NCI-H2171 treated with DMSO at 0.1 percent for 48 hours (cell line): ENCODE data around the gene GFAP.
A peak's percentile ranks its signal among the peaks of the same experiment; 100 is the strongest.

ENCODE experiments used
- DNase-seq: peaks from one replicate; lab custom pipeline; 2025; lab: John Stamatoyannopoulos, UW

The GFAP gene

DNA sequence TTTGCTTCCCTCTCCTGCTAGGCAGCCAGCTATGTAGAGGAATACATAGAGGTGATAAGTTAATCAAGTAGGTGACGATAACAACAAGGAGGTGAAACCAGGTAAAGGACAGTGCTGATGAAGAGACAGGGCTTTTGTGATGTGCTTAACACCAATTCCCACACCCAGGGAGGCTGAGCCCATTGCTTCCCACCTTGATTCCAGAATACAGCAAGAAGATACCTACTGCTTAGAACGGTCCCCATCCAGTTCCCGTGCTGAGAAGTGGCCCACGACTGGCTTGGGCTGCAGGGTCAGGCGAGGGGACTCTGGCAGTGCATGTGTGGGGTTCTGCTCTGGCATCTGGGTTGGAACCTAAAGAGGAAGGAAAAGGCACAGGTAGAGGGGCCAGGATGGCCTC lies 16.1 kb upstream of the GFAP start:
- no peak for DNase-seq

DNA sequence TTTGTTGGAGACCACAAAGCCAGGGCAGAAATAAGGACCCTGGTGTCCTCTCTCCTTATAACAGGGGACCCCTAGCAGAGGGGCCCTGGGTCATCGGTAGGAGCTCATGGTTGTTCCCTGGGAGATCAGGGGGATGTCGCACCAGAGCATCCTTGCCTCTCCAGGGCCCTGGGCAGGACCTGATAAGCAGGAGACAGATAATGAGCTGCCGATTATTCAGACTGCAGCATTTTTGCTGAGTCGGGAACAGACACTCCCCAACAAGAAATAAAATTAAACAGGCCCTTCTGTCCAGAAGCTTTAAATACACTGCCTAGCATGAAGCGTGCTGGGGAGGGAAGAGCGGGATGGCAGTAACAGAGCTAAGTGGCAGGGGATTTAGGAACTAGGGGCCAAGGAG lies 15.4 kb upstream of the GFAP start:
- DNase-seq = no peak

DNA sequence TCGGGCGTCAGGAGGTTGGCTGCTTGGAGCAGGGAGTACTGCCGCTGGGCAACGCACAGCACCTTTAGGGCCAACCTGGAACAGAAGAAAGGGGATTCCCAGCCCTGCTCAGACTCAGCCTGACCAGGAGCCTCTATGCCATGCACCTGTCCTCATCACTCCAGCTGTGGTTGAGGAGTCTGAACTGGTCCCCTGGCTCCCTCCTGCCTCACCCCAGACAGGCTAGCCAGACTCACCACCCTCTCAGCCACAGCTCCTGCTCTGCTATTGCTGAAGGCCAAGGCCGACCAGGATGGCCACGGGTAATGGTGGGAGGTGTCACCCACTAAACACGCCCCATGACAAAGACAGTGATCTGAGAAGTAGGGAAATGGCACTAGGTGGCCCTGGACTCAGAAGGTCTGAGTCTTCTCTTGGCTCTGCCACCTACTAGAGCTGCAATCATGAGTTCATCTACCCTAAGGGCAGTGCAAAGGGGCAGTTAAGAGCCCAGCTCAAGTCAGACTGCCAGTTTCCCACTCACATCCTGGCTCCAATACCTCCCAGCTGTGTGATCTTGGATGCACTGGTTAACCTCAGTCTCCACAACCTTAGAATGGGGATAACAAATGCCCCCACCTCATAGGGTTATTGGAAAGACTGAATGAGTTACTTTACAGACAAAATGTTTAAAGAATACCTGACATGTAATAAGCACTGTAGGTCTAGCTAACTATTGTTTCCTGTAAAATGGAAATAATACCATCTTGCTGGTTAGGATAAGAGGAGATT lies 13.8 kb upstream of the GFAP start:
- DNase-seq = no peak

DNA sequence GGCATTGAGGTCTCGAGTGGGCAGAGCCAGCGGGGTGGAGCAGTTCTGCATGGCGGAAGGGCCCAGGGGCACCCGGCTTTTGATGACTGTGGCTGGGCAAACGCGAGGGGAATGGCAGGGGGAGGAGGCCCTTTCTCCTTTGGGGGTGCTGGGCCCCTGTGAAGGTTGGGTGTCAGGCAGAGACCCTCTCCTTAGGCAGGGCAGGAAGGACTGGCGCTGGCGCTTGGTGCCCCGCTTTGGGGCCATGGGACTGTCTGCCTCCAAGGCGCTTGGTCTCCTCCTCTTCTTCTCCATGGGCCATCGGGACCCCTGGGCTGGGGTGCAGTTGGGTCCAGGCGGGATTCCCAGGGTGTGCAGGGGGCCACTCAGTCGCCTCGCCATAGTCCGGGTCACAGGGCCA lies 12.8 kb upstream of the GFAP start:
- no peak for DNase-seq

DNA sequence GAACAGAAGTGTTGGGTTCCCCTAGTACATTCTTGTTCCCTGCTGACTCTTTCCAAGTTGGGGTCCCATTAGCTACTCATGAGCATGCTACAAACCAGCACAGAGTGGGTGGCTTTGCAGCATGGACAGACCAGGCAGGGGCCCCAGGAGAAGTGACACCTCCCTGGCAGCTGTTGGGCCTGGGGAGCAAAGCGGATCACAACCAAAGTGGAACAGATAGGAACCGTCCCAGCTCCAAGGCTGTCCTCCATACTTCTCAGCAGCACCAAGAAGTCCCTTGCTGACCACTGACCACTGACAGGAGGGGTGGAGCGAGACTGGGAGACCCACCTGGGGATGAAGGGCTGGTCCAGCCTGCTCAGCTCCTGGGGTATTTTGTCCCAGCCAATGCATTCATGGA lies 12.4 kb upstream of the GFAP start:
- no peak for DNase-seq

DNA sequence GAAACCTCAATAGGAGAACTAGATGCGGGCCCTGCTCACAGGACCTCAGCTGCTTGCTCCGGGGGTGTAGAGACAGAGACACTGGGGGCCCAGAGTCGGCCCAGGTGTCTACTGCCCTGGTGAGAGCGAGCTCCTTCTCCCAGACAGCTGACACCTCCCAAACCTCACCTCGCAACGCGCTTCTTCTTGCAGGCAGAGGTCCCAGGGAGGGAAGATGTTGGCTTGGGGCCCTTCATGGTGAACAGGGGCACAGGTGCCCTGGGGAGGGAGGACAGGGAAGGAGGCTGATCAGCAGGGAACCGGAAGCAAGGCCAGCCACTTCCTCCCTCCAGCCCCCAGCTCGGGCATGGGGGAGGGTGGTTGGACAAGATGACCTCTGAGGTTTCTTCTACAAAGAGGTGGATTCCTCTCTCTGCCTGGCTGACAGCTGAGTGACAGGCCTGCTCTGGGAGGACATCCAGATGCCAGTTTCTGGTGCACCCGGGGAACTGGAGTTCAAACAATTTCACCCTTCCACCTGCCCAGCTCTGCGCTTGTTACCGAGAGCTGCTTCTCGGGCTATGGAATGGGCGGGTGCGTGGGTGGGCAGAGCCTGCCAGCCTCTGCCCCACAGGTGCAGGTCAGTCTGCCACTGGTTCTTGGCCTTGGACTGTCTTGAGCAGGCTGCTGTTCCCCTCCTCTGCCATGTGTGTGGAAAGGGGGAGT lies 11.7 kb upstream of the GFAP start:
- no peak for DNase-seq

DNA sequence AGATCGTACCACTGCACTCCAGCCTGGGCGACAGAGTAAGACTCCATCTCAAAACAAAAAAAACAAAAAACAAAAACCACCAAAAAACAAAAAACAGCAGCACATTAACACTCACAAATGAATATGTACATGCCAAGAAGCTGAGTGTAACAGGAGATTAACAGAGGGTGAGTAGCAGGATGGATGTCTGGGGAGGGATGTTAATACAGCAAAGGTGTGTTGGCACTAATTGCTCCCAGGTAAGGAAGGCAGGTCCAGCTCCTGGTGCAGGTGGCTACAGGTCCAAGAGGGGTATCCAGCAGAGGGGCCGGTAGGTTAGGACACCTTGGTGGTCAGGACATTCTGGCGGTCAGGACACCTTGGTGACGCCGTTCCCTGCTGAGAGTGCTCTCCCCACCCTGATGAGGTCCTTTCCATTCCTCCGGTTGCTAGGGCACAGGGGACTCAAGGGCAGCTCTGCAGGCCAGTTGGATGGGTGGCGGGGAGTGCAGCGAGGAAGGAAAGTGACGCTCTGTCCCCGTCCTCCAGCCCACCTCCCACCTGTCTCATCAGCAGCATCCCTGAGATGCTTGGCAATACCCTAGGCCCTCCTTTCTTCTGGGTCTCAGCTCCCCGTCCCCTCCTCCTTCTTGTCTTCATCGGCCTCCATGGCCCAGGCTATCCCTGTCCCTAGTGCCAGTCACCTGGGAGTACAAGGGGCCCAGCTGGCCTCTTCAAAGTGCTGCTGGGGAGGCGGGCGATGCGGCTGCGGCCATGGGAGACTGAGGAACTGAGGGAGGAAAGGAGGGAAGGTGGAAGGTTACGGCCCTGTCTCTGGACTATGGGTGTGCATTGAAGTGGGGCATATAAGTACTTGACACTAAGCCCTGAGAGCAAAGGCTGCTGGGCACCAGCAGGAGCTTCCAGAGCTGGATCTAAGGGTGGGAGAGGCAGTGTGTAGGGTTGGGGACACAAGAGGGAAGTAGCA lies 10.7 kb upstream of the GFAP start:
- DNase-seq = no peak

DNA sequence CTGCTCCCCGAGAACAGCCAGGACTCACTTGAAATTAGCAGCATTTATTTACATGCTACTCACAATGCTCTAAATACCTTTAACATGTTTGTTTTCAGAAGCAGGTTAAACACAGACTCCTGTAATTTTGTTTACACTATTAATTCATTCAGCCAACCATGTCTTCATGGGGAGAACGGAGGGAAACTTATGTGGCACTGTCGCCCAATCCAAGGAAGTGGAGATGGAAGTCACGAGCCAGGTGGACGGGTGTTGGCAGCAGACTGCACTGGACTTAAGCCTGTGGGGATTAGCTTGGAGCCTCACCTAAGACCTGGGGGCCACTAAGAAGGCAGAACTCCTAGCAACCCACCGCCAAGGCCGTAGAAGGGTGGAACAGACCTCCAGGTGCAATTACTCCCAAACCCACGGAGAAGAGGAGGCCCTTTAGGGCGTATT lies 8.8 kb upstream of the GFAP start:
- DNase-seq = peak; percentile 36

DNA sequence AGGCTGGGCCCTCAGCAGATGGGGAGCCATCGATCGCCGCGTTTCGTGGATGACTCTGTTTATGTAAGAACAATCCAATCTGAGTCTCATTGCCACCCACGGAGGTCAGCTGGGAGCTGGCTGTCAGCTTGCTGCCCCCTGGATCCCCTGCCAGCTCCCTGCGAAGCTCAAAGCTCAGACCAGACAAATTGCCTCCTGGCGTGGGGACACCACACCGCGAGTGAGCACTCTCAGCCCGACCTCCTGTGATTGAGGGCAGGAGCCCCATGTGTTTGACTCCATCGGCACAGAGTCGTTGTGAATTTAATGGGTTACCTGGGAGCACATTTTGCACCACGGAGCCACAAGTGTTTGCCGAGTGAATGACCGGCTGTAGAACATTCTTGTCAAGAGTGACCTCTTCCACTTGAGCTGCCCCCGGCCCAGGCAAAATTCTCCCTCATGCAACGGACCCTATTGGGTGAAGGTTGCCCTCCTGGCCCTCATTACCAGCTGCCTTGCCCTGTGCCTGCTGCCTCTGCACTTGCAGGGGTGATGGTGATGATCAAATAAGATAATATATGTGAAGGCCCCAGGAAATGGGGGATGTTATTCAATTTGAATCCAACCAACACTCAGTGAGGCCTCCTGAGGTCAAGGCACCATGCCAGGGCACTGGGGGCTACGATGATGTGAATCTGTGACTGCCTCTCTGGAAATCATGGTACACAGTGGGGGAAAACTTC lies 7.6 kb upstream of the GFAP start:
- no peak for DNase-seq

DNA sequence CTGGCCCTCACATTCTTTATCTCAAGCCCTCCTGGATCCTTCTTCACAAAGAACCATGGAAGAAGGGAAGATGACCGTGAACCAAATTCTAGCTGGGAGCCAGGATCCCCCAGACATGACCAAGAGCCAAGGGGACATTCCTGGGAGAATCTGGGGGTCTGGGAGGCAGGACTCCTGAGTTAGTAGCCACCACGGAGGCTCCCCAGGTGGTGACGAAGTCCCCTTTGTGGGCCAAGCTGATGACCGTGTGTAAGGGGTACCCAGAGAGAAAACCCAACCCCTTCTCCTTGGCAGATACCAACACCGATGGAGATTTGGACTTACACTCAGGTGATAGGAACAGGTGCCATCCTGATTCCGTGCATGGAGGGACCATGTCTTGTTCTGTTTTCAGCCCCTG lies 6.8 kb upstream of the GFAP start:
- no peak for DNase-seq

DNA sequence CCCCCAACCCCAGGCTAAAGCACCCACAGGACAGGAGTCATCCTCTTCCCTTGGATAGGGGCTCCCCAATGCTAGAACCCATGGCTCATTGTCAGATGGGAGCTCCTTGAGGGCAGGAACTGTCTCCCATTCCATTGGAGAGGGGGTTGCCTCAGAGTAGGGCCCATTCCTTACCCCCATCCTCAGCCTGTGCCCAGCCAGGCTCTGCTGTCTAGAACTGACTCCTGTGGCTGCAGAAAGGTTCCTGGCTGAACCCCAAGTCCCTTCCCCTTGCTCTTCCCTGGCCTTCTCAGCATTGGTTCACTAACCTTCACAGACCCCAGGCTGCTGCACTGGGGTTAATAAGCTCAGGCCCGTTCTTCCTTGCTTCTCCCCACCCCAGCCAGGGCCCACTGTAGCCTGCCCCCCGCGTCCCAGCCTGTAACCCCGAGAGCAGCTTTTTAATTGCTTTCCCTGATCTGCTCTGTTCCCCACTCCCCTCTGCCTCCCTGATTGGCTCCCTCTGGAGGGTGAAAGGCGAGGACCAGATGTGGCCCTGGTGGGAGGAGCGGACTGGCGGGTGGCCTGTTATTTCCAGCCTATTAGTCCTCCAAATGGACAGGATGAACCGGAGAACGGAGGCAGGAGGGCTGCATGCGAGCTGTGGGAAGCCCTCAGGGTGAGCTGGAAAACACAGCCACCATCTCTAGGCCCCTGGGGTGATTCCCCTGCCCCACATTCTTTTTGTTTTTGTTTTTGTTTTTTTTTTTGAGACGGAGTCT lies 6.0 kb upstream of the GFAP start:
- DNase-seq = peak; percentile 86

DNA sequence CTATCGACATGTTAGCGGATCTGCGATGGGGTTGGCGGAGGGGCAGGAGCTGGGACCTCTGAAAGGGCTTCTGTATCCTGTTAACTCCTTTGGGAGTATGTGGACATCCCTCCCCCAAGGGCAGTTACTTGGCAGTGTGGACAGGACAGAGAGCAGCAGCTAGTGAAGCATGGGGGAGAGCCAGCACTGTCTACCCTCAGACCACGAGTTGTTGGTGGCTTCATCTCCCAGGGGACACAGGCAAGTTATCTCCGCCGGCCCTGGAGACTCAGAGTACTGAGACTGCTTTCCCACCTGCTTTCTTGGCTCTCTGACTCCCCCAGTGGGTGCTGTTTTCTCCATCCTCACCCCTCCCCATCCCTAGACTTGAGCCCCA lies 5.3 kb upstream of the GFAP start:
- DNase-seq = peak; percentile 21

DNA sequence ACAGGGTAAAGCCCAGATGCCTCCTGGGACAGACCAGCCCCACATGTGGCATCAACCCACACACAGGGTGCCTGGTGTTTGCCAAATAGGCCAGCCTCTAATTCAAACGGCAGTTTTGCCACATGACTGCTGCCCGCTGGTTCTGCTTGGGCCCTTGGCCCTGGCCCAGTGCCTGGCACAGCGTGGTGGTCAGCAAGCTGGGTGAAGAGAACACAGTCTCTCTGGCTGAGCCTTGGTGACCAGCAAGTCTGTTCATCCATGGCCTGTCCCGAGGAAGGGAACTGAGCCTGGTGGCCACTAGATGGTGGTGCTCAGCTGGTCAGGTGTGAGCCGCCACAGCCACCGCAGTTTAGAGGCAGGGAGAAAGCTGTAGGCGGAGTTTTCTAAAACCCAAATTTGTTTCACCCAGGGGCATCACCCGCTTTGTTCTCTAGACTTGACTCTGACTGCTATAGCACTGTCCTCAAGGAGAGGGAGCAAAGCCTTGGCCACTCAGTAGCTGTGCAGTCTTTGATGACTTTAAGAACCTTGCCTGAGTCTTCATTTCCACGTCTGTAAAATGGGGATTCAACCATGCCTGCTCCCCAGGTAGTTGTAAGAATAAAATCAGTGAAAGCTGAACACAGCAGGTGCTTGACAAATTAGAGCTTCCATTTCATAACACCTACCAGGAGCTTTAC lies 4.7 kb upstream of the GFAP start:
- peak; percentile 24 for DNase-seq

DNA sequence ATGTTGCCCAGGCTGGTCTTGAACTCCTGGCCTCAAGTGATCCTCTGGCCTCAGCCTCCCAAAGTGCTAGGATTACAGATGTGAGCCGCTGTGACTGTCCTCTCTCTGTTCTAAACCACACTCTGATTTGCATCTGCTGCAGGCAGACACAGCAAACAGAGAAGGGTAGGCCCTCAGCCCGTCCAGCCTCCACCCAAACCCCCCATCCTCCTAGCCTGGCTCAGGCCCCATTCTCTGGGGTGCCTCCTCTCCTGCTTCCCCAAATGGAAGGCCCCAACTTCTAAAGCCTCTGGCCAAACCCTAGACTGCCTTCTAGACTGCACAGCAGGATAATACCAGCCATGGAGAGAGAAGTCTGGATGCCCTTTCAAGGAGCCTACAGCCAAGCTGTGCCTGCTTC lies 4.1 kb upstream of the GFAP start:
- DNase-seq = no peak

DNA sequence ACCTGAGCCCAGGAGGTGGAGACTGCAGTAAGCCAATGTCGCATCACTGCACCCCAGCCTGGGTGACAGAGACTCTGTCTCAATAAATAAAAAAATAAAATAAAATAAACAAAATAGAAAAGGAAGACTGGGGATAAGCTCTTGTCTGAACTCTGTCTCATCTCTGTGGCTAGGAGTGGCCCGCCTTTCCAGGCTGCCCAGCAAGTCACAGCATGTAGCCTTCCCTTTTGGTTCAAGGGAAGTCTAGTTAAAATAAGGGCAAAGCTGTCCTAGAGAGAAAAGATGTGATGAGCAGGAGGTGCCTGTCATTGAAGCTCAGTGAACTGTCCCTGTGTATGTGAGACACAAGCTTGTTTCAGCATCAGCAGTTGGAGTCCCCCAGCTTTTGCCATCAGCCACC lies 2.7 kb upstream of the GFAP start:
- DNase-seq = no peak

DNA sequence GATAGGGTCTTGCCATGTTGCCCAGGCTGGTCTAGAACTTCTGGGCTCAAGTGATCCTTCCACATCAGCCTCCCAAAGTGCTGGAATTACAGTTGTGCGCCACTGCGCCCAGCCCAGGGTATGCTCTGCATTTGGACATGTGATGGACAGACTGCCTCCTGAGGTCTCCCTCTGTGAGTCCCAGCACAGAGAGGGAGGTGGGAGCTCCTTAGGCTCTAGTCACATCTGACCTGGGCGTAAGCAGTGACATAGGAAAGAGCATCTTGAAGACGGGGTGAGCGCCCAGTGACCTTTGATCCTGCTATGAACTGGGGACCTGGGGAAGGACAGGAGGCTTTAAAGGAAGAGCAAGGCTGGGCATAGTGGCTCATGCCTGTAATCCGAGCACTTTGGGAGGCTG lies 2.2 kb upstream of the GFAP start:
- no peak for DNase-seq

DNA sequence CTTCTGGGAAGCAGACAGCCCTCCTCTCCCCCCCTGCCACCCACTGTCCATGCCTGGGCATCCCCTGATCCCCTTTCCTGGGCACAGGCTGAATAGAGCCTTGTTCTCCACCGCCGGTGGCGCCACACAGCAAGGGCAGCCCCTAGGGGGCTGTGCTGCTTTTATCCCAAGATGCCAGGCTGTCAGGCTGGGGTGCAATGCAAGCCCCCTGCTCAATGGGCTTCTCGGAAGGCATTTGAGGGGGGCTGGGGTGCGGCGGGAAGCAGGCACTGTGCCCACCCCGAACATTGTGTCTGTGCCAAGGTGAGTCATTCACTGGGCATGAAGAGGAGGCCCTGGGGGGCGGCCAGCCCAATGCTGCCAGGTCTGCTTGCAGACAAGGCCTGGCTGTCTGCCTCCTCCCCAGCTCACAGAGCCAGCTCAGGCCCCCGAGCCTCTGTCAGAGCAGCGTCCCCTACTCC lies 1.5 kb upstream of the GFAP start:
- DNase-seq = no peak

DNA sequence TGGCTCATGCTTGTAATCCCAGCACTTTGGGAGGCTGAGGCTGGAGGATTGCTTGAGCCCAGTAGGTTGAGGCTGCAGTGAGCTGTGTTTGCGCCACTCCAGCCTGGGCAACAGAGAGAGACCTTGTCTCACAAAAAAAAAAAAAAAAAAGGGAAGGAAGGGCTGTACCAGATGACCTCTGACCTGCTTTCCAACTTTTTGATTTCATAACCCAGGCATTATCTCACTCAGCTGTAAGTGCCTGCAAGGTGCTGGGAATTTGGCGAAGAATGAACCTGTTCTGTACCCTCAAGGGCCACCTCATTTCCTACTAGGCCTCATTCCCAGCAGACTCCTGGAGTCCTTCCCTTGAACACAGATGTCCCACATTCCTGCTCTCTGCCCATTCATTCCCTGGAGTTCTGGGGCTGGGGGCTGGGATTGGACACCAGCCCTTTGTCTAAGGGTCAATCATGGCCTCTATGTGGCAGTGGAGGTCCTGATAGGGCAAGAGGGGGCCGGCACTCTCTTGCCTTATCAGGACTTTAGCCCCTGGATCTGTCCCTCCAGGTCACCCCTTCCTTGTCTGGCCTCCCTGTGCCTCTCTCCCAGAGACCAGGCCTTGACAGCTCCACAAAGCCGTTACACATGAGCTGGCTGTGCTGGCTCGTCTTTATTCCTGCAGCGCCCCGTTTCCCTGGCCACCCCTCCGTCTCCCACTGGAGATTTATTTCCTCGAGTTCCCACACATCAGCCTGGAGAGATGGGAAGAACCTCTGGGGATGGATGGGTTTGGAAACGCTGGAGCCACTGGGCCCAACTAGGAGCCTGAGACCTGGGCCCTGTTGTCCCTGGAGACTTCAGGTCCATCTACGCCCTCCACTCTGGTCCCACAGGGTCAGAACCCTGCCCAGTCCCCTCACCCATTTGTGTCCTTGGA lies 821 bp upstream of the GFAP start:
- DNase-seq = no peak

DNA sequence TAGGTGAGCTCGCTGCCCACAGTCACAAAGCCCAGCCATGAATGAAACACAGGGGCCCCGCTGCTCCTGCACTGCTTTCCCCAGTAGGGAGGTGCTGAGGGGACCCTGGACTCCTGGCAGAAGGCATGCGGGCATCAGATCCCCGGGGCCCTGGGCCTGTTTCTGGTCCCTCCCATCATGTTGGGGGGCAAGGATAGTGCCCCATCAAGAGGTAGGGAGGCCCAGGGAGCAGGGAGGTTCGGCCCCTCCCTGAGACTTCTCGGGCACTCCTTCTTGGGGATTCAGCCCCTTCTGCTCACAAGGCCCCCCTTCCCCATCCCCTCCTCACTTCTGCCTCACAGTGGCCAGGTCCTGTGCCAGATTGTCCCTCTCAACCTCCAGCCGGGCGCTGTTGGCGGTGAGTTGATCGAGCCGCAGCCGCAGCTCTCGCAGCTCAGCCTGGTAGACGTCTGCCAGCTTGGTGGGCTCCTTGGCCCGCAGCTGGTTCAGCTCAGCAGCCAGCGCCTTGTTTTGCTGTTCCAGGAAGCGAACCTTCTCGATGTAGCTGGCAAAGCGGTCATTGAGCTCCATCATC lies 515 bp downstream of the GFAP start:
- no peak for DNase-seq
